ENCODE results near the gene GNB2. TPM values are rescaled to one million over a fixed set of nuclear protein-coding genes. Genes with fewer than 3 reads are reported as not detected.

Gene GNB2
- total and polyA plus RNA-seq, 7 experiments from 2014 or later: 35.8 to 215 (median 114) TPM

DNA sequence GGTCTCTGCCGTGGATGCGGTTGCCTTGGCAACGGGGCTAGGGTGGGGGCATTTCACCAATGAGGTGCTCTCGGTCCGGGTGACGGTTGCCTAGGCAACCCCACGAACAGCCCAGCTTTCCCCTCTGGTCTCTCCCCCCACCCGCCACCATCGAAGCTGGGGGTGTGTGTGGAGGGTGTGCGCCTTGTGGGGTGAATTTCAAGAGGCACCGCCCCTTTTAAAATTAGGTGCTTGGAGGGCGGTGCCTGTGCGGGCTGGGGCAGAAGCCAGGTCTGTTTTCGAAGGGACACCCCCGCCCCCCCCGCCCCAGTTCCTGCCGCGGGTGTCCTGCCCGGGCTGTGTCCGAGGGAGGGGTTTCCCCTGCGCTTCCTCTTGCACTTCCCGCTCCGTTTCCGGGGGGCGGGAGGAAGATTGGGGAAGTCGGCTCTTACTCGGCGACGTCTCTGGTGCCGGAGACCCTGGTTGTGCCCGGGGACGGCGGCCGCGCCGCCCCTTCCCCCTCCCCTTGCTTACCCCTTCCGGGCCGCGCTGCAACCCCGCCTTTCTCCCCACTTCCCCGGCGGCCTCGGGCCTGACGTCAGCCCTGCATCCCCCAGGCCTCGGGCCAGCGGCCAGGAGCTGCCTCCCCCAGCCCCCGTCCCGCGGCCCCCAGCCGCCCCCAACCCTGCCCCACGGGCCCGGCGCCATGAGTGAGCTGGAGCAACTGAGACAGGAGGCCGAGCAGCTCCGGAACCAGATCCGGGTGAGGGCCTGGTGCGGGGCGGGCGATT is 2.2 kb downstream of the GNB2 start:
- Histone ChIP-seq H3K27ac (ENCODE audit: low read depth, low read length) (peak overlapping the region; percentile 98), H3K36me3 (ENCODE audit: control insufficient read depth in 2 of 3, insufficient read depth in 3 of 3, low read length in 3 of 3) (peaks cover 0 to 50% (median 5%) of the 10 kb centered on the region in 3 experiments), H3K4me3 (ENCODE audit: low read length) (peak overlapping the region; percentile 60), H3K4me1 (ENCODE audit: control insufficient read depth in 2 of 2, insufficient read depth in 2 of 2, low read length in 2 of 2) (peaks cover 0 to 7% of the 10 kb centered on the region in 2 donors), H3K27me3 (ENCODE audit: control insufficient read depth in 2 of 2, insufficient read depth in 2 of 2, low read length in 2 of 2) (no peaks in the 10 kb centered on the region), H3K9me3 (ENCODE audit: control insufficient read depth in 2 of 3, low read length in 3 of 3) (no peaks in the 10 kb centered on the region)
- H3K4me1 Mint-ChIP-seq: peaks cover 15 to 38% (median 31%) of the 10 kb centered on the region in 7 donors
- ChIA-PET CTCF (no interaction called here), POLR2A (interaction anchor here (0.6 to 3.8 kb wide), 18 partner anchors 13 to 594 kb away, joined by 3 to 32 read pairs (median 4); partner anchors contain the start of genes CNPY4, FBXO24, GIGYF1 and LRCH4)
- peak; percentile 76 to 99 (median 86) for DNase-seq
- ATAC-seq: peak; percentile 71
- peaks cover 0 to 4% (median 0%) of the 10 kb centered on the region in 11 donors for H3K9me3 Mint-ChIP-seq
- intact Hi-C loops (cut with micrococcal nuclease): loop anchor here (1.0 to 10.0 kb wide), 10 partner anchors 16 to 573 kb away; partner anchors contain the start of genes TSC22D4 (in 2 of the 2), AGFG2 (in 1 of the 2), AP4M1 (in 1 of the 2) and FIS1 (in 1 of the 2)
- peak overlapping the region; percentile 86 to 94 (median 89) for H3K27ac Mint-ChIP-seq
- peak overlapping the region; percentile 81 to 98 (median 90) for H3K4me3 Mint-ChIP-seq
- H3K36me3 Mint-ChIP-seq: peaks cover 0 to 14% (median 0%) of the 10 kb centered on the region in 5 donors
- peaks cover 0 to 10% (median 0%) of the 10 kb centered on the region in 5 donors for H3K27me3 Mint-ChIP-seq

GRCh38 chr7:100676501-100677306 is 3.2 kb downstream of the GNB2 start:
- peak overlapping the region; percentile 65 to 98 (median 83) for H3K4me3 Mint-ChIP-seq
- Histone ChIP-seq H3K4me3 (ENCODE audit: low read length) (peak overlapping the region; percentile 60), H3K4me1 (ENCODE audit: control insufficient read depth in 2 of 2, insufficient read depth in 2 of 2, low read length in 2 of 2) (peaks cover 0 to 17% of the 10 kb centered on the region in 2 donors), H3K27ac (ENCODE audit: low read depth, low read length) (peak overlapping the region; percentile 98), H3K9me3 (ENCODE audit: control insufficient read depth in 2 of 3, low read length in 3 of 3) (no peaks in the 10 kb centered on the region), H3K36me3 (ENCODE audit: control insufficient read depth in 2 of 3, insufficient read depth in 3 of 3, low read length in 3 of 3) (peaks cover 0 to 57% (median 5%) of the 10 kb centered on the region in 3 experiments), H3K27me3 (ENCODE audit: control insufficient read depth in 2 of 2, insufficient read depth in 2 of 2, low read length in 2 of 2) (no peaks in the 10 kb centered on the region)
- ATAC-seq (no peak), DNase-seq (no peak)
- H3K36me3 Mint-ChIP-seq: peaks cover 0 to 14% (median 0%) of the 10 kb centered on the region in 5 donors
- peaks cover 0 to 4% (median 0%) of the 10 kb centered on the region in 11 donors for H3K9me3 Mint-ChIP-seq
- intact Hi-C loops (cut with micrococcal nuclease): loop anchor here in 1 of 2 donors (5.0 to 10.0 kb wide), 2 partner anchors 568 to 574 kb away; partner anchors contain the start of genes AP4M1, FIS1 and MCM7
- peak overlapping the region; percentile 85 to 94 (median 87) for H3K27ac Mint-ChIP-seq
- CTCF ChIA-PET: interaction anchor here (1.0 to 5.8 kb wide), 2 partner anchors 15 to 92 kb away, joined by 3 to 33 read pairs; no protein-coding TSS in a partner anchor
- POLR2A ChIA-PET: interaction anchor here (0.8 to 3.8 kb wide), 14 partner anchors 12 to 557 kb away, joined by 3 to 32 read pairs (median 6); partner anchors contain the start of genes CNPY4, FBXO24, GIGYF1 and LRCH4
- peaks cover 0 to 3% (median 0%) of the 10 kb centered on the region in 5 donors for H3K27me3 Mint-ChIP-seq
- peaks cover 18 to 46% (median 33%) of the 10 kb centered on the region in 7 donors for H3K4me1 Mint-ChIP-seq

- H3K9me3 Mint-ChIP-seq: peaks cover 0 to 4% (median 0%) of the 10 kb centered on the region in 11 donors
- Histone ChIP-seq H3K27ac (ENCODE audit: low read depth, low read length) (peak overlapping the region; percentile 98), H3K27me3 (ENCODE audit: control insufficient read depth in 2 of 2, insufficient read depth in 2 of 2, low read length in 2 of 2) (no peaks in the 10 kb centered on the region), H3K4me3 (ENCODE audit: low read length) (no peak overlapping the region), H3K9me3 (ENCODE audit: control insufficient read depth in 2 of 3, low read length in 3 of 3) (no peaks in the 10 kb centered on the region), H3K36me3 (ENCODE audit: control insufficient read depth in 2 of 3, insufficient read depth in 3 of 3, low read length in 3 of 3) (peaks cover 0 to 66% (median 8%) of the 10 kb centered on the region in 3 experiments), H3K4me1 (ENCODE audit: control insufficient read depth in 2 of 2, insufficient read depth in 2 of 2, low read length in 2 of 2) (peaks cover 0 to 22% of the 10 kb centered on the region in 2 donors)
- peak overlapping the region in 9 of 10 donors; percentile 20 to 87 (median 74) for H3K4me3 Mint-ChIP-seq
- no peaks in the 10 kb centered on the region for H3K27me3 Mint-ChIP-seq
- peaks cover 0 to 14% (median 0%) of the 10 kb centered on the region in 5 donors for H3K36me3 Mint-ChIP-seq
- intact Hi-C loops (cut with micrococcal nuclease): loop anchor here in 1 of 2 donors (5.0 to 10.0 kb wide), 2 partner anchors 567 to 575 kb away; partner anchors contain the start of genes AP4M1, FIS1 and MCM7
- DNase-seq: no peak
- peaks cover 21 to 50% (median 32%) of the 10 kb centered on the region in 7 donors for H3K4me1 Mint-ChIP-seq
- CTCF ChIA-PET: interaction anchor here (1.0 to 5.8 kb wide), 2 partner anchors 14 to 93 kb away, joined by 3 to 33 read pairs; no protein-coding TSS in a partner anchor
- POLR2A ChIA-PET: interaction anchor here (1.2 to 3.8 kb wide), 10 partner anchors 11 to 248 kb away, joined by 3 to 32 read pairs (median 12); partner anchors contain the start of genes FBXO24, GIGYF1, LRCH4 and MOSPD3
- H3K27ac Mint-ChIP-seq: peak overlapping the region; percentile 58 to 86 (median 78)
- no peak for ATAC-seq
Measured at GRCh38 chr7:100677308-100678267, 4.0 kb downstream of the GNB2 start.

- Histone ChIP-seq H3K4me3 (ENCODE audit: low read length) (no peak overlapping the region), H3K9me3 (ENCODE audit: control insufficient read depth in 2 of 3, low read length in 3 of 3) (no peaks in the 10 kb centered on the region), H3K4me1 (ENCODE audit: control insufficient read depth in 2 of 2, insufficient read depth in 2 of 2, low read length in 2 of 2) (peaks cover 0 to 22% of the 10 kb centered on the region in 2 donors), H3K27me3 (ENCODE audit: control insufficient read depth in 2 of 2, insufficient read depth in 2 of 2, low read length in 2 of 2) (no peaks in the 10 kb centered on the region), H3K36me3 (ENCODE audit: control insufficient read depth in 2 of 3, insufficient read depth in 3 of 3, low read length in 3 of 3) (peaks cover 0 to 74% (median 8%) of the 10 kb centered on the region in 3 experiments), H3K27ac (ENCODE audit: low read depth, low read length) (peak overlapping the region; percentile 35)
- peaks cover 0 to 3% (median 0%) of the 10 kb centered on the region in 11 donors for H3K9me3 Mint-ChIP-seq
- DNase-seq (no peak), ATAC-seq (no peak)
- POLR2A ChIA-PET: interaction anchor here (1.3 to 5.5 kb wide), 5 partner anchors 10 to 196 kb away, joined by 3 to 37 read pairs (median 10); partner anchors contain the start of gene SRRT
- H3K36me3 Mint-ChIP-seq: peaks cover 0 to 15% (median 0%) of the 10 kb centered on the region in 5 donors
- CTCF ChIA-PET: interaction anchor here (1.7 to 5.8 kb wide), 2 partner anchors 13 to 44 kb away, joined by 3 to 33 read pairs; no protein-coding TSS in a partner anchor
- intact Hi-C loops (cut with micrococcal nuclease): loop anchor here in 1 of 2 donors (5.0 to 10.0 kb wide), 2 partner anchors 566 to 576 kb away; partner anchors contain the start of genes AP4M1, FIS1 and MCM7
- peaks cover 21 to 50% (median 30%) of the 10 kb centered on the region in 7 donors for H3K4me1 Mint-ChIP-seq
- peak overlapping the region in 5 of 9 donors; percentile 7 to 78 (median 58) for H3K27ac Mint-ChIP-seq
- no peaks in the 10 kb centered on the region for H3K27me3 Mint-ChIP-seq
- peak overlapping the region in 5 of 10 donors; percentile 20 to 60 (median 40) for H3K4me3 Mint-ChIP-seq
Measured at GRCh38 chr7:100678291-100678984, 4.9 kb downstream of the GNB2 start.

Data from naive thymus-derived CD4-positive, alpha-beta T cell (primary cell).